ENCODE results near the gene STYXL2.

DNA sequence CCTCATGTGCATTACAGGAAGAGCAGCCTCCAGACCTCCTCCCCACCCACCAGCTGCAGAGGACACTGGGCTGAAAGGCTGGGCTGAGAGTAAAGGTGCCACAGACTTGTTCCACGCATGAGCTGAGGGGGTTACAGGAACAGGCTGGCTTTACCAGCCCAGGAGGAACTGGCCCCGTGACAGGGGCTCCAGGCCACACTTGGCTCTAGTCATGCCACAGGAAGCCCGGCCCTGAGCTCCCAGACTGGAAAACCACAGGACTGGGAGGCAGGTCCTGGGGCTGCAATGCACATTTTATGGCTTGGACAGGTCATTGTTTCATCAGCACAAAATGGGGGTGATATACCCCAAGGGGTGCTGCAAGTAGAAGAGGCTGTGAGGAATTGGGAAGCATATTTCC lies 39.3 kb upstream of the STYXL2 start:
- TF ChIP-seq, protein P1, sequence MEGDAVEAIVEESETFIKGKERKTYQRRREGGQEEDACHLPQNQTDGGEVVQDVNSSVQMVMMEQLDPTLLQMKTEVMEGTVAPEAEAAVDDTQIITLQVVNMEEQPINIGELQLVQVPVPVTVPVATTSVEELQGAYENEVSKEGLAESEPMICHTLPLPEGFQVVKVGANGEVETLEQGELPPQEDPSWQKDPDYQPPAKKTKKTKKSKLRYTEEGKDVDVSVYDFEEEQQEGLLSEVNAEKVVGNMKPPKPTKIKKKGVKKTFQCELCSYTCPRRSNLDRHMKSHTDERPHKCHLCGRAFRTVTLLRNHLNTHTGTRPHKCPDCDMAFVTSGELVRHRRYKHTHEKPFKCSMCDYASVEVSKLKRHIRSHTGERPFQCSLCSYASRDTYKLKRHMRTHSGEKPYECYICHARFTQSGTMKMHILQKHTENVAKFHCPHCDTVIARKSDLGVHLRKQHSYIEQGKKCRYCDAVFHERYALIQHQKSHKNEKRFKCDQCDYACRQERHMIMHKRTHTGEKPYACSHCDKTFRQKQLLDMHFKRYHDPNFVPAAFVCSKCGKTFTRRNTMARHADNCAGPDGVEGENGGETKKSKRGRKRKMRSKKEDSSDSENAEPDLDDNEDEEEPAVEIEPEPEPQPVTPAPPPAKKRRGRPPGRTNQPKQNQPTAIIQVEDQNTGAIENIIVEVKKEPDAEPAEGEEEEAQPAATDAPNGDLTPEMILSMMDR (IDR thresholded peaks at IDR 0.05), result no peak
- TF ChIP-seq POLR2A (IDR thresholded peaks at IDR 0.05), result no peak

Data from esophagus squamous epithelium (tissue), 4 donors.